GM12878 (cell line): ENCODE results near the gene GNRHR.

Experiments used
- CHD2 ChIP-seq: IDR thresholded peaks from 2 replicates; pipeline ENCODE4 v1.6.1; 2011; ENCODE audit warnings: low read depth, low read length, improper control_type of control experiment, borderline replicate concordance
- CTCF ChIP-seq, 3 experiments: IDR thresholded peaks in 2 of 3; conservative IDR thresholded peaks in 1 of 3; 2 replicates each; pipeline ENCODE4 v1.5.1; 2011; ENCODE audit warnings: low read depth in 3 of 3, low read length in 3 of 3, mild to moderate bottlenecking in 3 of 3, control low read depth in 2 of 3, moderate library complexity in 2 of 3, inconsistent platforms in 1 of 3, mixed read lengths in 1 of 3; ENCODE audit not compliant: control insufficient read depth in 2 of 3, insufficient read depth in 1 of 3; ENCODE audit errors: extremely low read depth in 1 of 3
- NFIC ChIP-seq: IDR thresholded peaks from 2 replicates; pipeline ENCODE4 v1.6.1; 2012; ENCODE audit warnings: low read depth, mild to moderate bottlenecking, inconsistent platforms, low read length, moderate library complexity
- POLR2A ChIP-seq: IDR thresholded peaks from 2 replicates; pipeline ENCODE4 v1.6.1; 2011; ENCODE audit warnings: low read depth, mild to moderate bottlenecking, low read length
- POU2F2 ChIP-seq: IDR thresholded peaks from 3 replicates; pipeline ENCODE4 v1.6.1; 2011; ENCODE audit warnings: low read depth, mild to moderate bottlenecking, low read length, borderline replicate concordance
- SIX5 ChIP-seq: IDR thresholded peaks from 2 replicates; pipeline ENCODE4 v1.6.1; 2011; ENCODE audit warnings: mild to moderate bottlenecking, low read depth, low read length, moderate library complexity; ENCODE audit not compliant: severe bottlenecking
- SRF ChIP-seq, 2 experiments: IDR thresholded peaks; 2 replicates each; pipeline ENCODE4 v1.6.1; 2011; ENCODE audit warnings: low read depth in 2 of 2, low read length in 2 of 2, mild to moderate bottlenecking in 1 of 2, moderate library complexity in 1 of 2
- TCF12 ChIP-seq: IDR thresholded peaks from 2 replicates; pipeline ENCODE4 v1.6.1; 2011; ENCODE audit warnings: low read depth, mild to moderate bottlenecking, low read length
- ZBTB4 ChIP-seq: fragments of 450-650 bp; formaldehyde crosslinking; IDR thresholded peaks from 2 replicates; pipeline ENCODE4 v1.4.0; 2022; ENCODE audit warnings: mild to moderate bottlenecking, moderate library complexity

GRCh38 chr4:67736262-67736661 lies 17.9 kb downstream of the GNRHR start:
- TF ChIP-seq SIX5, result no peak
- no peak for TF ChIP-seq POLR2A
- TF ChIP-seq CHD2, result no peak
- no peak for TF ChIP-seq ZBTB4 (CRISPR knock-in tag)
- TF ChIP-seq CTCF (IDR thresholded peaks at IDR 0.05 in 2 of 3, conservative IDR thresholded peaks at IDR 0.05 in 1 of 3; ENCODE audit: control insufficient read depth in 2 of 3, extremely low read depth in 1 of 3, insufficient read depth in 1 of 3, low read depth in 3 of 3, low read length in 3 of 3), result no peak
- TF ChIP-seq POU2F2, result no peak
- no peak for TF ChIP-seq TCF12
- no peak for TF ChIP-seq SRF (IDR thresholded peaks at IDR 0.05; ENCODE audit: low read depth in 2 of 2, low read length in 2 of 2)
- TF ChIP-seq NFIC, result no peak
